Endodermal cell (in vitro differentiated cells): Measurements from ENCODE around the gene TRPV2. TPM values are rescaled to one million over a fixed set of nuclear protein-coding genes. Genes with fewer than 3 reads are reported as not detected.

Experiments used
- DNase-seq: peaks from one replicate; pipeline ENCODE4 v3.0.0-alpha.2; 2017
- H3K27ac ChIP-seq: 2 replicates; pipeline ENCODE4 v1.5.1; 2013; ENCODE audit warnings: mild to moderate bottlenecking, low read depth, low read length, moderate library complexity
- H3K27me3 ChIP-seq: 2 replicates; pipeline ENCODE4 v1.6.1; 2013; ENCODE audit warnings: mild to moderate bottlenecking, low read length, moderate library complexity; ENCODE audit not compliant: insufficient read depth, control insufficient read depth, poor library complexity, severe bottlenecking
- H3K36me3 ChIP-seq: 2 replicates; pipeline ENCODE4 v1.7.0; 2013; ENCODE audit warnings: mild to moderate bottlenecking, low read length, moderate library complexity; ENCODE audit not compliant: control insufficient read depth, insufficient read depth
- H3K4me1 ChIP-seq: one replicate; pipeline ENCODE4 v1.7.0; 2013; ENCODE audit warnings: low read length; ENCODE audit not compliant: control insufficient read depth, insufficient read depth
- H3K4me3 ChIP-seq: 2 replicates; pipeline ENCODE4 v1.5.1; 2013; ENCODE audit warnings: mild to moderate bottlenecking, low read length, moderate library complexity
- H3K9ac ChIP-seq: 2 replicates; pipeline ENCODE4 v1.6.1; 2013; ENCODE audit warnings: mild to moderate bottlenecking, low read length, moderate library complexity; ENCODE audit not compliant: poor library complexity, severe bottlenecking; ENCODE audit errors: extremely low read depth
- H3K9me3 ChIP-seq: 2 replicates; pipeline ENCODE4 v1.6.1; 2013; ENCODE audit warnings: mild to moderate bottlenecking, low read length, moderate library complexity; ENCODE audit not compliant: control insufficient read depth
- H3K27ac Mint-ChIP-seq: 2 replicates; pipeline ENCODE4 v1.8.0; 2020; ENCODE audit warnings: mixed read lengths
- H3K27me3 Mint-ChIP-seq: 2 replicates; pipeline ENCODE4 v1.8.0; 2021; ENCODE audit warnings: mild to moderate bottlenecking, mixed read lengths; ENCODE audit not compliant: insufficient read depth
- H3K36me3 Mint-ChIP-seq: 2 replicates; pipeline ENCODE4 v1.8.0; 2020; ENCODE audit warnings: low read depth, mixed read lengths
- H3K4me1 Mint-ChIP-seq: 2 replicates; pipeline ENCODE4 v1.8.0; 2020; ENCODE audit warnings: mixed read lengths
- H3K4me3 Mint-ChIP-seq: 2 replicates; pipeline ENCODE4 v1.8.0; 2020; ENCODE audit warnings: mild to moderate bottlenecking, moderate library complexity, mixed read lengths
- H3K9me3 Mint-ChIP-seq: 2 replicates; pipeline ENCODE4 v1.8.0; 2020; ENCODE audit warnings: mild to moderate bottlenecking, mixed read lengths
- WGBS, 2 experiments: methylation state at CpG; one replicate each; pipeline versions ENCODE4 v1.1.5 to v1.1.7; 2013; ENCODE audit warnings: missing lambda C conversion rate in 2 of 2, mixed read lengths in 1 of 2; ENCODE audit not compliant: insufficient coverage in 1 of 2, insufficient read length in 1 of 2; 5-methylcytosine and 5-hydroxymethylcytosine counted together
- total RNA-seq, 2 donors: library from RNA; stranded (reverse); fragmentation: NEBNext Ultra II Directional in 1 of 2; extraction: Animal tissue kit (Norgen Biotek cat#: 25700) in 1 of 2; gene quantifications; 2 replicates in 1 of 2; 3 replicates in 1 of 2; pipeline ENCODE4 v1.2.1, GENCODE V29; 2021
- TF ChIP-seq, protein P1 (sequence below): fragments of 200-600 bp; sonication (generic); conservative IDR thresholded peaks from 2 replicates; pipeline ENCODE4 v1.5.0; 2021; ENCODE audit warnings: antibody characterized with exemption, mild to moderate bottlenecking

Gene TRPV2
- total RNA-seq, 2 donors from 2014 or later, result 0.51 to 1.1 TPM

- peaks cover 42% of the 10 kb centered on the region for H3K4me1 Mint-ChIP-seq
- no peaks in the 10 kb centered on the region for H3K9me3 ChIP-seq
- WGBS, 2 experiments, result 83 to 87% methylated on average over 3 of the region's 3 CpGs
- H3K27ac ChIP-seq, result no peak overlapping the region
- no peaks in the 10 kb centered on the region for H3K27me3 Mint-ChIP-seq
- TF ChIP-seq, protein P1, sequence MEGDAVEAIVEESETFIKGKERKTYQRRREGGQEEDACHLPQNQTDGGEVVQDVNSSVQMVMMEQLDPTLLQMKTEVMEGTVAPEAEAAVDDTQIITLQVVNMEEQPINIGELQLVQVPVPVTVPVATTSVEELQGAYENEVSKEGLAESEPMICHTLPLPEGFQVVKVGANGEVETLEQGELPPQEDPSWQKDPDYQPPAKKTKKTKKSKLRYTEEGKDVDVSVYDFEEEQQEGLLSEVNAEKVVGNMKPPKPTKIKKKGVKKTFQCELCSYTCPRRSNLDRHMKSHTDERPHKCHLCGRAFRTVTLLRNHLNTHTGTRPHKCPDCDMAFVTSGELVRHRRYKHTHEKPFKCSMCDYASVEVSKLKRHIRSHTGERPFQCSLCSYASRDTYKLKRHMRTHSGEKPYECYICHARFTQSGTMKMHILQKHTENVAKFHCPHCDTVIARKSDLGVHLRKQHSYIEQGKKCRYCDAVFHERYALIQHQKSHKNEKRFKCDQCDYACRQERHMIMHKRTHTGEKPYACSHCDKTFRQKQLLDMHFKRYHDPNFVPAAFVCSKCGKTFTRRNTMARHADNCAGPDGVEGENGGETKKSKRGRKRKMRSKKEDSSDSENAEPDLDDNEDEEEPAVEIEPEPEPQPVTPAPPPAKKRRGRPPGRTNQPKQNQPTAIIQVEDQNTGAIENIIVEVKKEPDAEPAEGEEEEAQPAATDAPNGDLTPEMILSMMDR, result no peak
- no peaks in the 10 kb centered on the region for H3K27me3 ChIP-seq
- no peaks in the 10 kb centered on the region for H3K9me3 Mint-ChIP-seq
- peak overlapping the region; percentile 93 for H3K9ac ChIP-seq
- H3K36me3 ChIP-seq, result peaks cover 59% of the 10 kb centered on the region
- DNase-seq, result no peak
- peak overlapping the region; percentile 76 for H3K27ac Mint-ChIP-seq
- H3K4me1 ChIP-seq, result peaks cover 5% of the 10 kb centered on the region
- H3K4me3 Mint-ChIP-seq, result peak overlapping the region; percentile 97
- H3K4me3 ChIP-seq, result peak overlapping the region; percentile 90
- peaks cover 55% of the 10 kb centered on the region for H3K36me3 Mint-ChIP-seq
Measured at GRCh38 chr17:16440901-16441629, 25.7 kb downstream of the TRPV2 start.

DNA sequence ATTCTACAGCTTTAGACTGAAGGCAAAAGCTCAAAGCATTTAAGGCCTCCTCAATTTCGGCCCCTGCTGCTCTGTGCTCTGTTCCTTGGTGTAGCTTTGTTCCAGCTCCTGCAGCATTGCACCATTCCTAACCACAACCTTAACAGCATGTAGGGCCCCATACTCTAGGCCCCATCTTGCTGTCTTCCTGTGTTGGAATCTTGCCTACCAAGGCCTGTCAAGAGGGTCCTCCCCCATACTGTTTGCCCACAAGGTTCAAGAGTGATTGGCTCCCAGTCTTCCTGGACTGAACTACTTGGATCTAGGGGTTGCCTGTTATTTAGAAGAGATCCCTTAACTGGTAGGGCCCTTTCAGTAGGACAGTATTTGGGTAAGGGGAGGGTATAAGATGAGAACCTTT, 26.8 kb downstream of the TRPV2 start:
- 90 to 94% methylated on average over 1 of the region's 1 CpG for WGBS, 2 experiments
- Histone ChIP-seq H3K4me1 (peaks cover 4% of the 10 kb centered on the region), H3K27ac (no peak overlapping the region), H3K9ac (peak overlapping the region; percentile 46), H3K36me3 (peaks cover 66% of the 10 kb centered on the region), H3K27me3 (no peaks in the 10 kb centered on the region), H3K4me3 (peak overlapping the region; percentile 90), H3K9me3 (no peaks in the 10 kb centered on the region)
- DNase-seq, result no peak
- H3K9me3 Mint-ChIP-seq, result no peaks in the 10 kb centered on the region
- H3K4me1 Mint-ChIP-seq, result peaks cover 31% of the 10 kb centered on the region
- H3K27ac Mint-ChIP-seq, result peak overlapping the region; percentile 56
- peak overlapping the region; percentile 97 for H3K4me3 Mint-ChIP-seq
- TF ChIP-seq, protein P1, result no peak
- no peaks in the 10 kb centered on the region for H3K27me3 Mint-ChIP-seq
- peaks cover 61% of the 10 kb centered on the region for H3K36me3 Mint-ChIP-seq

DNA sequence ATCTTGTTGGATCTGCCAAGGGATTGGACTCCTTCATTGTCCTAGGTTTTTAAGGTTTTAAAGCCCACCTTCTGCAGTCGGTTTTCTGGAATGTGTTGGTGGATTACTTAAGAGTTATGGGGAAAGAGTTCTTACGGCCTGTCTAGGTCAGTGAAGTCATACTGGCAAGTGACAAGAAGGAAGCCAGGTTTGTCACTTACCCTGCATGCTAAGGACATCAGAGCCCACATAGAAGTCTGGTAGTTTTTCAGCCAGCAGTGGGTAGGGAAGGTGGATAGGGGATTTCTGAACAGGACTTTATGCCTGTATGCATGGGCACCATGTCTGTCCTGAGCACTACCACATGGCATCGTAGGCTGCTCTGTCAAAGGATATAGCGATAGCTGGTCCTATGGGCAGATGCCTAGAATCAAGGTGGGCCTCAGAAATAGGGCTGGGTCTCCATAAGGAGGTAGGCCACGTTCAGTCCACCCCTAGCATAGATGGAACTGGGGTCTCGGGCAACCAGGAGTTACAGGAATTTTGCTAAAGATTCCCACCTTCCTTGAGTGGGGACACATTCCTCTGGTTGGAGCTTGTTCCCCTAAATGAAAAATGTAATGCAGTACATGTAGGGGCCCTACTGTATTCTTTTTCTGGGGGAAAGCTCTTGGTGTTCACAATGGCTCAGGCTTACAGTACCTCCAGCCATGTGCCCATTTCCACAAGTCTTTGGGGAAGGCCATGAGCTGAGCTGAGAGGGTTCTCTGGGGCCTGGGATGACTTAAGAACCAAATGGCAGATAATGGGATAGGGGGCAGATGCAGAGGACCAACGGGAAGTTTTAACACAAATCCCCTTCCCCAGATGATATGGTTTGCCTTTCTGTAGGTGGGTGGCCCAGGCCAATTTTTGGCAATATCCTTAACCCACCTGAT, 27.5 kb downstream of the TRPV2 start:
- Mint-ChIP-seq H3K9me3 (no peaks in the 10 kb centered on the region), H3K4me1 (peaks cover 27% of the 10 kb centered on the region), H3K27me3 (no peaks in the 10 kb centered on the region), H3K27ac (peak overlapping the region; percentile 56), H3K4me3 (peak overlapping the region; percentile 97), H3K36me3 (peaks cover 64% of the 10 kb centered on the region)
- TF ChIP-seq, protein P1, result no peak
- peaks cover 4% of the 10 kb centered on the region for H3K4me1 ChIP-seq
- peak overlapping the region; percentile 90 for H3K4me3 ChIP-seq
- no peak overlapping the region for H3K27ac ChIP-seq
- 94 to 100% methylated on average over 5 to 7 of the region's 7 CpGs for WGBS, 2 experiments
- H3K9me3 ChIP-seq, result no peaks in the 10 kb centered on the region
- no peak for DNase-seq
- no peaks in the 10 kb centered on the region for H3K27me3 ChIP-seq
- peak overlapping the region; percentile 1 for H3K9ac ChIP-seq
- peaks cover 68% of the 10 kb centered on the region for H3K36me3 ChIP-seq
